GM13976 (cell line): ENCODE measurements around the gene FOXI1.
"Not testable (repeated sequence)": the region's sequence is repeated elsewhere in the genome, so short reads cannot be mapped to it uniquely, and the experiment has no call there.

ENCODE experiments used
- DNase-seq: peaks from one replicate; pipeline ENCODE4 v3.0.0; 2012; ENCODE audit warnings: low spot score
- CTCF ChIP-seq: IDR thresholded peaks from 2 replicates; pipeline ENCODE4 v1.5.1; 2012; ENCODE audit warnings: borderline replicate concordance, mild to moderate bottlenecking; ENCODE audit not compliant: insufficient read depth; ENCODE audit errors: extremely low read depth, missing control alignments, control extremely low read depth
- in situ Hi-C: fragments of 300-500 bp; cut with MboI; formaldehyde crosslinking; loops from one replicate; pipeline ENCODE4 v1.12.0; 2022; ENCODE audit warnings: low sequenced_read_pairs, mixed read lengths, inconsistent platforms; ENCODE audit not compliant: unreplicated experiment

The FOXI1 gene

DNA sequence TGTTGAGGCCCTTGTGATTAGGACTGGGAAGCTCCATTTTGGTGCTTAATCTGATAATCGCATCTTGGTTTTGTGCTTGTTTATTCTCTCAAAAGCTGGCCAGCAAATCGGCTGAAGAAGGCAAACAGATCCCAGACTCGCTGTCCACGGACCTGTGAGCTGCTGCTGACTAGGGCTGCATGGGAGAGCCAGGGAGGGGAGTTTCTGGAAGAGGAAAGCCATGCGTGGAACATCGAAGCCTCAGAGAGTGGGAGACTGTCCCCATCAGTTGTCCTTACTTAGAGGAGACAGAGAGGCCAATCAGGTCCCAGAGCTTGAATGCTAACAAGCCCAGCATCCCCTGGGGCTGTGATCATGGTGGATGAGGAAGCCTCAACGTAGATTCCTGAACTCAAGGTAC lies 23.0 kb upstream of the FOXI1 start:
- DNase-seq, result no peak
- TF ChIP-seq CTCF, result no peak
- in situ Hi-C loops, result no loop called here

DNA sequence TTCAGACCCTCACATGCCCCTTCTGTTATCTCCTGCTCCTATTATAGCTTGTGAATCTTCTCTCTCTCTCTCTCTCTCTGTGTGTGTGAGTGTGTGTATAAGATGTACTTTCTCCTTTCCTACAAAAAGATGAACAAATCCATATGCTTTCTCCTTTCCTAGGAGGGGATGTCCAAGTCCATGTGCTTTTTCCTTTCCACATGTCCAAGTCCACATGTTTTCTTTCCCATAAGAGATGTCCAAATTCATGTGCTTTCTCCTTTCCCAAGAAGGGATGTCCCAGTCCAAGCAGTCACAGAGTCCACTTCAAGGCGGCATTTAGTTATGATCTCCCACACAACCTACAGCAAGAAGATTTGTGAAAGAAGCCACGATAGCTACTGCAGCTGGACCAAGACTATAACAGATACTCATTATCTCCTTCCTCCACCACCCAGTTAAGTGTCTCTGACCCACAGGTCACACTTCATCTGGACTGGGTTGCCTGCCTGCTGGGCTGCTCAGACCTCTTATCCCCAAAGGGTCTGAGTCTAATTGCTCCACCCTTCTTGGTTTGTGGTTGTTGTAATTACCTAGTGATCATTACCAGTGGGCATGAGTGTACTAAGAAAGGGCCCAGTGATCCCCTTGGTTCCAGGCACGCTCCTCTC lies 18.4 kb upstream of the FOXI1 start:
- no peak for DNase-seq
- in situ Hi-C loops, result no loop called here

GRCh38 chr5:170092455-170093101 lies 13.1 kb upstream of the FOXI1 start:
- TF ChIP-seq CTCF, result no peak
- no peak for DNase-seq
- in situ Hi-C loops, result loop anchor here (10.0 kb wide), 1 partner anchor 92 kb away; no protein-coding TSS in a partner anchor

More for the DNA sequence above, 18.4 kb upstream of the FOXI1 start:
- no peak for TF ChIP-seq CTCF

DNA sequence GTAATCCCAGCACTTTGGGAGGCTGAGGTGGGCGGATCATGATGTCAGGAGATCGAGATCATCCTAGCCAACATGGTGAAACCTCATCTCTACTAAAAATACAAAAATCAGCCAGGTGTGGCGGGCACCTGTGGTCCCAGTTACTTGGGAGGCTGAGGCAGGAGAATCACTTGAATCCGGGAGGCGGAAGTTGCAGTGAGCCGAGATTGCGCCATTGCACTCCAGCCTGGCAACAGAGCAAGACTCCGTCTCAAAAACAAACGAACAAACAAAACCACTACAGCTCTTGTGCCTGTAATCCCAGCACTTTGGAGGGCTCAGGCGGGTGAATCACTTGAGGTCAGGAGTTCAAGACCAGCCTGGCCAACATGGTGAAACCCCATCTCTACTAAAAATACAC lies 11.4 kb upstream of the FOXI1 start:
- in situ Hi-C loops, result loop anchor here (10.0 kb wide), 1 partner anchor 90 kb away; no protein-coding TSS in a partner anchor
- not testable (repeated sequence) for DNase-seq

DNA sequence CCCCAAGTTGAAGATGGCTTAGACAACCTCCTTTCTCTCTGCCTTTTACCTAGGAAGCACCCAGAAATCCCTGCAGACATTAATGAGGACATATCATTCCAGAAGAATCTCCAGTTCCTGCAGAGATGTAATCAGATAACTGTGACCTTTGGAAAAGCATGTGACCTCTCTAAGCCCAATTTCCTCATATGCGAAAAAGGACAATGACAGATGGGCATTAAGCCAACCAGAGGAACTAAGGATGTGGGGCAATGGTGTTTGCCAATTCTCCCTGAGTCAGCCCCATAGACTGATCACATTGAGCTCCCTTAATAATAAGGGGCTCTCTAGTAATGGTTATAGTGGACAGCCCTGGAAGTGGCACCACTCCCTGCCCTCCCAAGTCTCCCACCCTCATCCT lies 10.1 kb upstream of the FOXI1 start:
- in situ Hi-C loops, result loop anchor here (10.0 kb wide), 1 partner anchor 89 kb away; no protein-coding TSS in a partner anchor
- TF ChIP-seq CTCF, result no peak
- no peak for DNase-seq

DNA sequence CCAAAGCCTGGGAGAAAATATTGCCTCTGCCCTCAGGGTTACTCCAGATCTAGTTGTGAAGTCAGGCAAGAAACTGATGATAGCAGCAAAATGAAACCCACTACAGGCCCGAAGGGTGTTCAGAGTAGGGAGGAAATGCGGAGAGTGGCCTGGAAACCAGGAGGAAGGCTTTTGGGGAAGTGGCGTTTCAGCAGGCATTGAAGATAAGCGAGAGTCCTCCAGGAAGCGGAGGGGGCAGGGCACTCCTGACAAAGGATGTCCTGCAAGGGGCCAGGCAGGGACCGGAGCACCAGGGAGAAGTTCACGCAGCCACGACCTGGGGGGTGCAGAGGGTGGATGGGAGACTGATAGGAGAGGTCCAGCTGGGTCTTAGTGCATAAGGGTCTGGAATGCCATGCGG lies 7.8 kb upstream of the FOXI1 start:
- TF ChIP-seq CTCF, result no peak
- DNase-seq, result no peak
- in situ Hi-C loops, result loop anchor here (10.0 kb wide), 1 partner anchor 87 kb away; no protein-coding TSS in a partner anchor
